Eye (tissue), 1 donor: ENCODE data around the gene SERP1.
A peak's percentile ranks its signal among the peaks of the same experiment; 100 is the strongest.

Experiments used
- DNase-seq: peaks from one replicate; pipeline ENCODE4 v3.0.0-alpha.2; 2015

SERP1 gene

DNA sequence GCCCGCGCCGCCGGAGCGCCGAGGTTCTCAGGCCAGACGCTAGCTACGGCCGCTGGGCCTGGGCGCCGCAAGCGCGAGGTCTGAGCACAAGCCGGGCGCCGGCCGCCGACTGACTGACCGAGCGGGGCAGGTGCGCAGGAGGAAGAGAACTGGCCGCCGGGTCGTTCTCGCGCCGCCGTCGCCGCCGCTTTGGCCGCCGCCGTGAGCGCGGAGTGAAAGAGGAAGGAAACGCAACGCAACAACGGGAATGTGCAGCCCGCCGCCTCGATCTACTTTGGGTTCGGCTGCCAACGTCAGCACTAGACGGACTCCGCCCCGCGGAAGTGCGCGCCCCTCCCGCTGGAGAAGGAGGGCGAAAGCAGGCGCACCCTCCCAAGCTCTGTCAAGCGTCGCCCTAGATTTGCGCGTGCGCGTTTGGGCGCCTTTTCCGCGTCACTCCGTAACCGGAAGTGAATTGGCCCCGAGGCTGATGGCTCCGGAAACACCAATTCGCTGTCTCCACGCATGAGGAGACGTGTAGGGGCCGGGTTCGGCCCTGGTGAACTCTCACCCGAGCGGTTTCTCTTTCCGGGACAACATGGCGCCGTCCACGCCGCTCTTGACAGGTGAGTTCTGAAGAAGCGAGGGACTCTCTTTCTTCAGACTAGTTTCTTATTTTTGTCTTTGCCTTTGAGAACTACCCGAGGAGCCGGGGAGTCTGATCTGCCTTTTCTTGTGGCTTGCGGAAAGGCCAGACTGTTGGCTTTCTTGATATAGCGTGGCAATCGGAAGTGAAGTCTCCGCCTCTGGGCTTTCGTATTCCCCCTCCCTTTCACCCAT is at the start of gene SERP1, which contains the start of gene EIF2A:
Gene SERP1 (minus strand): TSS at position 271 of the 819 bp plus-strand sequence. CDS start 361 bp downstream, outside the sequence.
Gene EIF2A (plus strand): TSS at position 562 of the 819 bp plus-strand sequence. CDS start 16 bp downstream, at position 578.
- DNase-seq: peak; percentile 100

DNA sequence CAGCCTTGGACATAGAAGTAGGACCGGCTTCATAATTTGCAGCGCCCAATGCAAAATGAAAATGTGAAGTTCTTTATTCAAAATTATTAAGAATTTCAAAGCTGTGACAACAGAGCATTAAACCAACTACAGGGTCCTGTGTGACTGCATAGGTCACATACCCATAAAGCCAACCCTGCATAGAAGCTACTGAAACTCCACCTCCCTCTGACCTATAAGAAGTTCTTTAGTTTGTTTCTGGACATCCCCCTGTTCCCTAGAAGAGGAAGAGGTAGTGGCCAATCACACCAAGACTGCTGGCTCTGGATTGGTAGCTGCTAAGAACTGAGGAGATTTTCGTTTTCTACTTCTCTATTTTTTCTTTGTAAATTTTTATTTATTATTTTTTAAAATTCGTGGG is 47.9 kb upstream of the SERP1 start:
- DNase-seq: no peak

DNA sequence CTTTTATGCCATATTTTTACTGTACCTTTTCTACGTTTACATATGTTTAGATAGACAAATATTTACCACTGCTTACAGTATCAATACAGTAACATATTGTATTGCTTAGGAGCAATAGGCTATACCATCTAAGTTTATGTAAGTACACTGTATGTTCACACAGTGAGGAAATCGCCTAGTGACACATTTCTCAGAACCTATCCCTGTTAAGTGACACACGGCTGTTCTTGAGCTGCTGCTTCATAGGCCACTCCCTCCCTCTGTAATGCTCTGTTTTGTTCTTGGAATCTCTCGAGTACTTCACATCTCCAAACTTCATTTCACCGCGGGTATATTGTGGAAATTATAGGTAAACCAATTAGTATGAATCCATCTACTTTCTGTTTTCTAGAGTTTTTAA is 43.5 kb upstream of the SERP1 start:
- no peak for DNase-seq

DNA sequence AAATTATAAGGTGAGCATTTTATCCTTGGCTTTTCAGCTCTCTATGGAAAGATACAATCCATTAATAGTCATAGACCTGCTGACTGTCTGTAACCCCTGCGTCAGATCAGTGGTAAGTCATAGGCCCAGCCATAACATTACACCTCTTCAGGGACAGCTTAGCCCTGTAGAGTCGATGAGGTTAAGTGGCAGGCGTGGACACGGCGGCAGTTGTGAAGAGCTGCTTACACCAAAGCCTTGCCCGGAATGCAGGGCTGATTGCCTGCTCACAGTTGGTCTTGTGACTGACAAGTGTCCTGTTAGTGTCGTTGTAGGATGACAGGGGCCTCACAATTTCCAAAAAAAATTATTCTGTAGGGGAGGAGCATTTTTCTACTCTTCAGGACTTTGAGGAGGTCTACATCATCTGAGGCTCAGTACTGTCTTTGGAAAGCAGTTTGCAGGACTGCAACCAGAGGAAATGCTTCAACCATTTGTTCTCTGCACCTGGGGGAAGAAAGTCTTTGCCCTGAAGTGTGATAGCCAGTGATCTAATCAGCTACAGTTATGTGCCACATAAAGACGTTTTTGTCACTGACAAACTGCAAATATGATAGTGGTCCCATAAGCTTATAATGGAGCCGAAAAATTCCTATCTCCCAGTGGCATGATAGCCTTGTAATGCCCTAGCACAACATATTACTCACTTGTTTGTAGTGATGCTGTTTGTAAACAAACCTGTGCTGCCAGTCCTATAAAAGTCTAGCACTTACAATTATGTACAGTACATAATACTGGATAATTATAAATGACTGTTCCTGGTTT is 41.9 kb upstream of the SERP1 start:
- DNase-seq: no peak

DNA sequence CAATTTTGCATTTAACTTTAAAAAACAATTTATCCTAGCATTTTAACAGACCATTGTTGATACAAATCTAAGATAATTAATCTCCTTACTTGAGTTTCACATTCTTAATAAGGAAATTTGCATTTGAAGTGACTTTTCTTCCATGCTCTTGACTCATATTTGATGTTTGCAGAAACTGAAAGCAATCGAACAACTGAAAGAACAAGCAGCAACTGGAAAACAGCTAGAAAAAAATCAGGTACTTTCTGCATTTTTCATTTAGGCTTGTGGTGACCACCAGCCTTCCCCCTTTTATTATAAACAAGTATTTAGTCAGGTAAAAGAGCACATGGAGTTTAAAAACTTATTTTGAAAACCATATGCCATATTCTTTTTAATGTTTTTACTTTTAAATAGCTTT is 36.7 kb upstream of the SERP1 start:
- no peak for DNase-seq

DNA sequence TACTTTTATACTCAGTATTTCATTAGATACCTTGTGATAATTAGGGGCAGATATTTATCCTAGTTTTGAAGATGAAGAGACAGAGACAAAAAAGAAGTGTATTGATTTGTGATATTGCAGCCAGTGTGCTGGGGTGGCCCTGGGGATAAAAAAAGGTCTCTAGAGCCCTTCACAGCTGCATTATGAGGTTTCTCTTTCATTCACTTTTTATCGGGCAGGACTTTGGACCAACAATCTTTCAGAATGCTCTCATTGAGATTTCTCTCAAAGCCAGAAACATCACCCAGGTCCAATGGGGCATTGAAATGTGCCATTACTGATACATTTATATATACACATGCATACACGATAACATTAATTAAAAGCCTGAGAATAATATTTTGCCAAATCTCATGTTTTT is 36.3 kb upstream of the SERP1 start:
- DNase-seq: no peak

DNA sequence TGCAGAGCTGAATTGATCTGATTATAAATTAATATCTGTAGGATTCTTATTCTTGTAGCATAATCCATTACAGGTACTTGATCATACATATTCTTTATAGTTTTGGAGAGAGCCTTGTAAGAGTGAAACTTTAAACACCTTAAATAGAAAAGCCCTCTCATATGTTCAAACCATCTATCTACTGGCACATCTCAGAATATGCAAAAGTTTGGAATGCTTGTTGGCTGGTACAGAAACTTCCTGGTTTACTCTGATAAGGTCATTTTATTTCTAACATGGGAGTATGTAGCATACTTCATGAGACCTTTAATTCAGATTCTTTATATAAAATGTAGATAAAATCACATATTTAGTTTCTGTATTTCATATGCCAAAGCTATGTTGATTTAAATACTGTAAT is 34.9 kb upstream of the SERP1 start:
- no peak for DNase-seq

DNA sequence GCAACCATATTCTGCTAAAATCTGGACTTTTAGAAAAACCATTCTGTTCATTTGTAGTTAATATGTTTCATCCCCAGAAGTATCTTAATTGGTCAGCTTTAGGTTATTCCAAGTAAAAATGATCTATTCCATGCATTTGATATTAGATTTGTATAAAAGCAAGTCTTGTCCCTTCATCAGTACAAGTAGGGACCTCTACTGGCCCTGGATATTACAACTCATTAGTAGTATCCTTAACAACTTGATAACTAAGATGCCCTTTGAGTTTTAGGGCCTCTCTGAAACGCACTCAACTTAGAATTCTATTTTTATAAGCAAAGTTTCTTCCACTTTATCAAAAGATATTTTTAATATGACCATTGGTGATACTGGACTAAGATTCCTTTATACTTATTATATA is 31.6 kb upstream of the SERP1 start:
- DNase-seq: no peak

DNA sequence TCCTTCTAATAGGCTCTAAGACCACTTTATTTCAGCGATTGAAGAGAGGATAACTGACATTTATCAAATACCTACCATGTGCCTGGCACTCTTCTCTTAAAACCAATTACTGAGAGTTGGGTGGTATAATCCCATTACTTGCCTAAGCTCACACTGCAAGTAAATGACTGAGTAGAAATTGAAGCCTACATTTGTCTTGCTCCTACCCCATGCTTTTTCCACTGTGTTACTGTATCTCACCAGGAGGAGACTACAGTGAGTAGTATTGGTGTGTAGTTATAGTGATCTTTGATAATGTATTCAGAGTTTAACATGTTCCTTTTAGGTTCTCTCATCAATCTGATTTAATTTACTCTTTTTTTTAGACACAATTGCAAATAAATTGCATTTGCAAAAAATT is 21.0 kb upstream of the SERP1 start:
- DNase-seq: no peak

DNA sequence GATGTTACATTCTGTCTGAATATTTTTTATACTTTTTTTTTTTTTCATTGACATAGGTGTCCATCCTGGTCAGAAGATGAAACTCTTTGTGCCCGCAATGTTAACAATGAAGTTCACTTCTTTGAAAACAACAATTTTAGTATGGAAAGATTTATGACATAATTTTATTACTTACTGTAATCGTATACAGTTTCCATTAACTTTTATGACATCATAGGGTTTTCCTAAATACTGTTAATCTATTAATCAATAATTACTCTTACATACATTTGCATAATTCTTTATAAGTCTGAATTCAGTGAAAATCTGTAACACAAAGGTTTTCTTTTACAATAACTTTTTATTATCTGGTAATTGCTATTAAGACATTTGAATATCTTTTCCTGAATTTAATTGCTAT is 17.9 kb upstream of the SERP1 start:
- no peak for DNase-seq

DNA sequence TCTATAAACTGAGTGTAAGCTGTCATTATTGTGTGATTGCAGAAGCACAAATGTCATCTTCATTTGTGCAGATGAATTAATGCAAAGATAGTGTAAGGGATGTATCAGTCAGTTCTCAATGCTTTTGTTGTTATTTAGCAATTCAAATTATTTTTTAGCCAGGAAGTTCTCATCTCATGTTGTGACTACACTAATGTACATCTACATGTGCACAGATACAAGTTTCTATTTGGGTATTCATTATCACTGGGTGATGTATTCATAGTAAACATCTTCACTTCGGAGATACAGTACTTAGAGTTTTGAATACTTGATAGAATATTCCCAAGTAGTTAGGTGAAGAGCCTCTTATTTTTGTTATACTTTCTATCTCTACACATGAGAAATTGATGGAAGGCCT is 11.4 kb upstream of the SERP1 start:
- DNase-seq: no peak

DNA sequence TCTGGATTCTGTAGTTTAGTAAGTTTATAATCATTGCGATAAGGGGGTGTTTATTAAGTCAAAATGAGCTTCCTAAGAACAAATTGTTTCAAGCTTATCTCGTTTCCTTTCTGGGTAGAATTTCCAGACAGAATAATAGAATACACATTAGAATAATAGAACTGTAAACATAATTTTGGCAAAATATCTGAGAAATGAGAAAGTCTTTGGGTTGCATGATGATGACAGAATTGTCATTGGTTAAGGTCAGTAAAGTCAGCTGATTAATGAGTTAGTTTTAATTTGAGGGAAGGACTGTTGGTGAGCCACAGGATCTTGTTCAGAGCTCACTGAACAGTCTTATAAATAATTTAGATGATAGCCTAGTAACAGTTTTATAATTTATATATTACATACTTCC is 10.5 kb upstream of the SERP1 start:
- DNase-seq: no peak

DNA sequence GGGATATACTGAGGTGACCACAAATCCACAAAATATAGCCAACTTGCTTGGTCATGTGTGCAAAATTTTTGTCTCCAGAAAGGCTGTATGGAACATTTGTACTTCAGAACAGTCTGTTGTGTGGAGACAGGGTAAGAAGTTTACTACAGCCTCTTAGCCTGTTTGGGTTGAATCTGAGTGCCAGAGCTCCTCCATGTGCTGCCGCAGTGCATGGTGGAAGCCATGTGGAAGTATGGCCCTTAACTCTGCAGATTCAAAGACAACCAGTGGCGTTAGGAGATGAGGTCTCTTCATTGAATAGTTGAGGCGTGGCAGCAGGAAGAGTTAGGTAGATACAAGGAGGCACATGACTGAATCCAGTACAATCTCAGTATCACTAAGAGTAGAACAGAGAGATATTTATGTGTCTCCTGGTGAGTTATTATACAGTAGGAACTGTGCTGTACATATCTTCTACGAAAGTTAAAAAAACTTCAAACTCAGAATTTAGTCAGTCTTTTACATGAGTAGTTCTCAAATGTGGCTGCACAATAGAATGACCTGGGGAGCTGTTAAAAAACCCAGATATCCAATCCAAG is 9.7 kb upstream of the SERP1 start:
- no peak for DNase-seq

DNA sequence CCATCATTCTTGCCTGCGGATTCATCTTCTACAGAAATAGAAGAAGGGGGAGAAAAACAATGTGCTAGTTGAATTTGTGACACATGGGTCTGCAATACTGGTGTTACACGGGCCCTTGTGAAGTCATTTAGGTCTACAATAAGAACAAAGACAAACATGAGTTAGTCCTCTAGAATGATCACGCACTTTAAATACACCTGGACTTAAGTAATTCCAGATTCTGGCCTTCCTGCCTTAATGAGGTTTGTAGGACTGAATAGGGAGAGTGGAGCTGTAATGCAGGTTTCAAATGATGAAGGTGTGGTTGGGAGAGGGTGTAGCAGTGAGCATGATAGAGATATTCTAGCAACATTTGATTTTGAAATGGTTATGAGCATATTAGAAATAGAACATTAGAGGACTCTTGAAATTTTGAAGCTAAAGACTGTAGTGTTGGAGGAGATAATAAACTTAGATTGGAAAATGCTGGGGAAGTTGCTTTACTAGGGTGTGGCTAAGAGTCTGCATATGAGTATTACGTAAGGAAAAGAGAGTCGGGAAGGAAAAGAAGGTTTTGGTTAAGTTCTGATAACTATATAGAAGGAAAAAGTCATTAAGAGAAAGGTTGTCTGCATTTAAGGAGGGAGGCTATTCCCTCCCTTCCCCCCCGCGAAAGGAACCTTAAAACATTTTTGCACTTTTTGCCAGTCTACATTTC is 897 bp upstream of the SERP1 start:
- no peak for DNase-seq

DNA sequence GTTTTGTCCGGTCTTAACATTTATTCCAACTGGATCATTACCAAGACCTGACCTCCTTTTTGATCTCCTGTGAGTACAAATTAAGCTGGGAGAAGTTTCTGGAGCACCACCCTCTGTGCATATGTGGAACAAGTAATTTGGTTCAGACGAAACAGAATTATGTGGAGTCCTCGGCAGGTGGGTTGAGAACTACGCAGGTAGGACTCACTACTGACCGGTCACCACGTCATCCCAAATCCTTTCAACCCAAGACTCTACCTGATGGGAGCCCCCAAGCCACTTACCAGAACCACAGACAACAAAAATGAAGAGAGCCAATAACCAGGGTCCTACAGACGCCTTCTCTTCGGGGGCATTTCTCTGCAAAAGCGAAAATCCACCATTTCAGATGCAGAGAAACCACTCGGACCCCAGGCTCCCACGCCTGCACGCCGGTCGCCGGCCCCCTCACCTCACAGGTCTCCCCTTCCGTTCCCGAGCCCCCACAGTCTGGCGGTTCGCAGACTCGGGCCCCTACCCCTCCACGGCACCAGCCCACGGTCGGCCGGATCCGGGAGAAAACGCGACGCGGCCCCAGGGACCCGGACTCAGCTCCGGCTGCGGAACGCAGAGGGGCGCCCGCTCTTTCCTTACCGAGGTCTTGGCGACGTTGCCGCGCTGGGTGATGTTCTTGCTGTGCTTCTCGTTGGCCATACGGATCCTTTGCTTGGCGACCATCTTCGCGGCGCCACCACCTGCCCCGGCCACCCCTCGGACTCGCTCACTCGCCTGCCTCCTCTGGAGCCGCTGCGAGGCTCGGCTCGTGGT is 674 bp downstream of the SERP1 start:
- DNase-seq: peak; percentile 66

DNA sequence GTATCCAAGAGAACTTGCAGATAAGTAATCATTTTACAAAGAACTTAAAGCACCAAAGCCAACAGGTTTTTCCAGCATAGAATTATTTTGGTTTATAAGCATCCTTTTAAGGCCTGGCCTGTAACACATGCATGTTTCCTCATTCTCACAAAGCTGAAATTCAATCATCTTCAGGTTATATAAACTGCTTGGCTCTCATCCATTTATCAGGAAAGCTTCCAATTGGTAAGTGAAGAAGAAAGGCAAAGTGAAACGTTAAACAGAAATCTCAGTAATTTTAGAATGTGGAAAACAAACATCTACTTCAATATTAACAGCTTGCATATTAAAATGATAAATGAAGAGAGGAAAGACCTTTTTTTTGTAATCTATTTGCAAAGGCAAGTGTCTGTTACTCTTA is 1.6 kb downstream of the SERP1 start:
- DNase-seq: no peak

DNA sequence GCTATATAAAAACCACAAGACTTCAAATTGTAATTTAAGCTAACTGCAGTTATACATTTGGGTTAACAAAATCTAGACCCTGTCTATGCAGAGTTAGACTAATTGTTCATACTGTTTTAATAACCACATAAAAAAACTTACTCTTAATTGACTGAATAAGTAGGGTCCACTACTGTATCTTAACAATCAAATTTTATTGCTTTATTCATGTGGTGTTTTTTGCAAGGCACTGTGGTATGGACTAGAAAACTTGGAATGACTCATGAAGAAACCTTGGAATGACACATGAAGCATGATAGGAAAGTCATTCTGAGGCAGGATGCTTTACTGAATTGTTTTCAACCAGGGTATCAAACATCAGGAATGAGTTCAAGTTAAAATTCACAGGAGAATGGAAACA is 2.3 kb downstream of the SERP1 start:
- DNase-seq: no peak

DNA sequence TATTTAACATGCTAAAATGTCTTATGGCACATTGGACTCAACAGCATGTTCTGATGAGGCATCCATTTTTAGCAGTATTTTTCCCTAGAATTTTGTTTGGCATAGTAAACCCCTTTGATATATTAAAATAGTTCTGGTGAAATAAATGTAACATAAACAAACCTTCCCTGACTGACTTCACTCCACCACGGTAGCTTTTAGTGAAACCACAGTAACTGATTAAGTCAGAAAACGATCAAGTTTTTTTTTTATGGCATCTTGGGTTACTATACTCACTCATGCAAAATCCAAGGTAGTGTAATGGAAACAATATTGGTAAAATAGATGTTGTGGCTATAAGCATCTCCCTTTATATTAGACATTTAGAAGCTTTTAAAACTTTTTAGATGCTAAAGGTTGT is 2.8 kb downstream of the SERP1 start:
- no peak for DNase-seq

DNA sequence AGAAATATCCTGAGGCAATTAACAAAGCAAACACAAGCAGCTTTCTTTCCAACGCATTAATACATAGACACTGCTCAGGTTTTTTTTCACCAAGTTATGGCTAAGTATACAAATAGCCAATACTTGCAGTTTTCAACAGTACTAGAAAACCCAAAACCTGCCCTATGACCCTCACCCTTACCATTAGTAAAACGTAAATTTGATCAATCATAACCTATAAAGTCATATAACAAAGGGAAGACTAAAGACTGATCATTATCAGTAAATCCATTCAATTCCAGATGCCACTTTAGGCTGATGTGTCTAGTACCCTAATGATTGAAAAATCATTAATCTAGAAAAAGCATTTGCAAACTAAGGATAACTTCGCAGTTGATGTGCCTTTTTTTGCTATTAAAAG is 3.2 kb downstream of the SERP1 start:
- DNase-seq: no peak

DNA sequence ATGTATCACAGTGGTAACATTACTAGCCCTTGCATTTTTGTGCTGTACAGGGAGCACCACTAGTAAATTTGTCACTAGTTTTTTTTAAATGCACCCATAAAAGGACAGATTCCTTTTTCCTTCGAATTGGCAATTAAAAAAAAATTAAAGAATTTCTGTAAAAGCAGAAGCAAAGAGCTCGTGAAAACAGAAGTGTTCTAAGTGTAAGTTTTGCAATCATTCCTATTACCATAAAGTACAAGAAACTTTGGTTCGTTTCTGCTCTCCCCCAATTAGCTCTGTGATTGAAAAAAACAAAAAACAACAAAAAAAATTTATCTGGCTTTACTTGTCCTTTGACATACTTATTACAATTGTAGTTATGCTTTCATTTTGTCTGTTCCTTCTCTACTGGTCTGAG is 5.3 kb downstream of the SERP1 start:
- no peak for DNase-seq

DNA sequence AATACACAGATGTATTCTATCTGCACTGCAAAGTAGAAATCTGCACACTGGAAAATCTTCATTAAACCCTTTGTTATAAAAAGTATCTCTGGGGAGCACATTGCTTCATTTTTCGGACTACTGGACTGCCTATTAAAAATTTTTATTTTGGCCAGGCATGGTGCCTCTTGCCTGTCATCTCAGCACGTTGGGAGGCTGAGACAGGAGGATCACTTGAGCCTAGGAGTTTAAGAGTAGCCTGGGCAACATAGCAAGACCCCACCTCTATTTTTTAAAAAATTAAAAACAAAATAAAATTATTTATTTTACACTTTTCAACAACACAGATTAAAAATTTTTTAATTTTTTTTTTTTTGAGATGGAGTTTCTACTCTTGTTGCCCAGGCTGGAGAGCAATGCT is 6.0 kb downstream of the SERP1 start:
- DNase-seq: no peak
